GM12892 (cell line): ENCODE measurements around the gene L3MBTL3.

ENCODE experiments used
- POLR2A ChIP-seq: IDR thresholded peaks from 2 replicates; pipeline ENCODE4 v1.6.1; 2011; ENCODE audit warnings: low read depth, low read length, control low read depth
- POLR2AphosphoS5 ChIP-seq: IDR thresholded peaks from 2 replicates; pipeline ENCODE4 v1.6.1; 2011; ENCODE audit warnings: low read depth, low read length, control low read depth

GRCh38 chr6:130167655-130168054 lies 149.3 kb downstream of the L3MBTL3 start:
- TF ChIP-seq POLR2AphosphoS5, result no peak
- TF ChIP-seq POLR2A, result no peak
